NCI-H524 (cell line): ENCODE data around the gene LGALSL.
A peak's percentile ranks its signal among the peaks of the same experiment; 100 is the strongest.
"Not testable (repeated sequence)": the region's sequence is repeated elsewhere in the genome, so short reads cannot be mapped to it uniquely, and the experiment has no call there.

ENCODE experiments used
- DNase-seq, 2 experiments: peaks; one replicate each; lab custom pipeline; 2025; lab: John Stamatoyannopoulos, UW

LGALSL gene

GRCh38 chr2:64442801-64443429 lies 11.0 kb upstream of the LGALSL start:
- peak in 1 of 2 experiments; percentile 43 for DNase-seq

- DNase-seq, result not testable (repeated sequence)
These were observed 8.0 kb upstream of the LGALSL start for GRCh38 chr2:64445970-64446369.

GRCh38 chr2:64447317-64448040 lies 6.5 kb upstream of the LGALSL start:
- DNase-seq, result no peak

GRCh38 chr2:64448041-64448426 lies 5.9 kb upstream of the LGALSL start:
- no peak for DNase-seq

GRCh38 chr2:64451051-64451450 lies 2.9 kb upstream of the LGALSL start:
- DNase-seq, result no peak

GRCh38 chr2:64454386-64455332 lies 697 bp downstream of the LGALSL start:
- peak in 1 of 2 experiments; percentile 54 for DNase-seq

- DNase-seq, result no peak
These were observed 1.6 kb downstream of the LGALSL start for GRCh38 chr2:64455545-64455944.

- no peak for DNase-seq
These were observed 2.3 kb downstream of the LGALSL start for GRCh38 chr2:64456293-64456692.

- DNase-seq, result no peak
These were observed 3.6 kb downstream of the LGALSL start for GRCh38 chr2:64457524-64457923.

GRCh38 chr2:64459575-64459974 lies 5.6 kb downstream of the LGALSL start:
- DNase-seq, result no peak

GRCh38 chr2:64460330-64460729 lies 6.4 kb downstream of the LGALSL start:
- DNase-seq, result no peak

- no peak for DNase-seq
These were observed 7.5 kb downstream of the LGALSL start for GRCh38 chr2:64461271-64462058.

- DNase-seq, result no peak
These were observed 8.2 kb downstream of the LGALSL start for GRCh38 chr2:64462171-64462570.

GRCh38 chr2:64462940-64463700 lies 9.2 kb downstream of the LGALSL start:
- DNase-seq, result no peak

- DNase-seq, result no peak
These were observed 9.8 kb downstream of the LGALSL start for GRCh38 chr2:64463781-64464180.

- no peak for DNase-seq
These were observed 12.6 kb downstream of the LGALSL start for GRCh38 chr2:64466478-64467085.

GRCh38 chr2:64467096-64467843 lies 13.3 kb downstream of the LGALSL start:
- DNase-seq, result no peak

GRCh38 chr2:64469261-64469660 lies 15.3 kb downstream of the LGALSL start:
- DNase-seq, result no peak

GRCh38 chr2:64470071-64470470 lies 16.1 kb downstream of the LGALSL start:
- no peak for DNase-seq

GRCh38 chr2:64470766-64471295 lies 16.9 kb downstream of the LGALSL start:
- peak in 1 of 2 experiments; percentile 23 for DNase-seq
